Measurements from ENCODE around the gene MAGI2. TPM values are rescaled to one million over a fixed set of nuclear protein-coding genes. Genes with fewer than 3 reads are reported as not detected.

The MAGI2 gene
- total RNA-seq, 2 experiments from 2014 or later, result 0.03 to 0.17 TPM

GRCh38 chr7:79398138-79398749, 55.2 kb downstream of the MAGI2 start:
- no peaks in the 10 kb centered on the region for H3K9me3 ChIP-seq (ENCODE audit: low read length)
- intact Hi-C loops (cut with micrococcal nuclease; ENCODE audit: unreplicated experiment), result no loop called here
- no TSS peak for BruUV-seq (replicated peaks)
- no peak overlapping the region for H3K4me2 ChIP-seq (ENCODE audit: low read length)
- no peaks in the 10 kb centered on the region for H3K79me2 ChIP-seq (ENCODE audit: insufficient read depth, low read depth, low read length)
- H3K4me3 ChIP-seq (ENCODE audit: low read depth, low read length, poor library complexity, severe bottlenecking), result no peak overlapping the region
- CTCF ChIA-PET (ENCODE audit: unreplicated experiment), result no interaction called here
- no peak overlapping the region for H3K27ac ChIP-seq (ENCODE audit: low read depth, low read length, poor library complexity, severe bottlenecking)
- H3K9me2 ChIP-seq (ENCODE audit: insufficient read depth, low read length), result no peaks in the 10 kb centered on the region
- H3K36me3 ChIP-seq (ENCODE audit: insufficient read depth, low read length), result no peaks in the 10 kb centered on the region
- POLR2A ChIA-PET, result no interaction called here
- no peak for DNase-seq (ENCODE audit: low spot score)
- TF ChIP-seq EZH2phosphoT487 (IDR thresholded peaks at IDR 0.05; ENCODE audit: borderline replicate concordance, low read depth, low read length) (no peak), CTCF (conservative IDR thresholded peaks at IDR 0.05; ENCODE audit: low read length) (no peak)
- no peak overlapping the region for H2AFZ ChIP-seq (ENCODE audit: low read length)
- H3K4me1 ChIP-seq (ENCODE audit: insufficient read depth, low read length, poor library complexity, severe bottlenecking), result no peaks in the 10 kb centered on the region
- H4K20me1 ChIP-seq (ENCODE audit: insufficient read depth, low read length), result no peaks in the 10 kb centered on the region

- no peak for TF ChIP-seq CTCF (conservative IDR thresholded peaks at IDR 0.05; ENCODE audit: low read length)
- no peak for TF ChIP-seq EZH2phosphoT487 (IDR thresholded peaks at IDR 0.05; ENCODE audit: borderline replicate concordance, low read depth, low read length)
- Histone ChIP-seq H3K4me3 (ENCODE audit: low read depth, low read length, poor library complexity, severe bottlenecking) (no peak overlapping the region), H3K36me3 (ENCODE audit: insufficient read depth, low read length) (no peaks in the 10 kb centered on the region), H3K4me2 (ENCODE audit: low read length) (no peak overlapping the region), H2AFZ (ENCODE audit: low read length) (no peak overlapping the region), H3K9me3 (ENCODE audit: low read length) (no peaks in the 10 kb centered on the region), H3K4me1 (ENCODE audit: insufficient read depth, low read length, poor library complexity, severe bottlenecking) (no peaks in the 10 kb centered on the region), H4K20me1 (ENCODE audit: insufficient read depth, low read length) (no peaks in the 10 kb centered on the region), H3K9me2 (ENCODE audit: insufficient read depth, low read length) (no peaks in the 10 kb centered on the region), H3K27ac (ENCODE audit: low read depth, low read length, poor library complexity, severe bottlenecking) (no peak overlapping the region), H3K79me2 (ENCODE audit: insufficient read depth, low read depth, low read length) (no peaks in the 10 kb centered on the region)
- intact Hi-C loops (cut with micrococcal nuclease; ENCODE audit: unreplicated experiment), result no loop called here
- DNase-seq (ENCODE audit: low spot score), result no peak
- CTCF ChIA-PET (ENCODE audit: unreplicated experiment), result no interaction called here
- POLR2A ChIA-PET, result interaction anchor here (0.6 kb wide), 1 partner anchor 905 kb away, joined by 3 read pairs; no protein-coding TSS in a partner anchor
- BruUV-seq (replicated peaks), result no TSS peak
Measured at GRCh38 chr7:79386688-79387422, 66.6 kb downstream of the MAGI2 start.

DNA sequence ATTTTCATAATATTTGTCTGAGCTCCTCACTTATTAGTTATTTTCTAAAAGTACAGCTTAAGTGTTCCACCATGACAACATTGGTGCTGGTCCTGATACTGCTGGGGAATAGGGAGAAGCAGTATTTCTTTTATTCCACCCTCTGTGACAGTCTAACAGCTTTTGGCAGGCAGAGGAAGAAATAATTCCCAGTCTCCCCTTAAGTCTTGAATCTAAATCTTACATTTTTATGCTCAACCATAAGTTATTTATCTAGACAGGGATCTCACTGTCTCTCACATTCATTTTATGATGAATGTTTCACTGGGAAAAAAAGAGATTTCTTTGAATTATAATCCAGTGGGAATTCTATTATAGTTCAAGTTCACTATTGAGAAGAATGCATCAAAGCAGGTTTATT, 71.5 kb downstream of the MAGI2 start:
- no peak overlapping the region for H2AFZ ChIP-seq (ENCODE audit: low read length)
- H4K20me1 ChIP-seq (ENCODE audit: insufficient read depth, low read length), result no peaks in the 10 kb centered on the region
- BruUV-seq (replicated peaks), result no TSS peak
- H3K4me1 ChIP-seq (ENCODE audit: insufficient read depth, low read length, poor library complexity, severe bottlenecking), result no peaks in the 10 kb centered on the region
- H3K4me3 ChIP-seq (ENCODE audit: low read depth, low read length, poor library complexity, severe bottlenecking), result no peak overlapping the region
- DNase-seq (ENCODE audit: low spot score), result no peak
- TF ChIP-seq EZH2phosphoT487 (IDR thresholded peaks at IDR 0.05; ENCODE audit: borderline replicate concordance, low read depth, low read length), result no peak
- no peak for TF ChIP-seq CTCF (conservative IDR thresholded peaks at IDR 0.05; ENCODE audit: low read length)
- no peaks in the 10 kb centered on the region for H3K9me3 ChIP-seq (ENCODE audit: low read length)
- H3K9me2 ChIP-seq (ENCODE audit: insufficient read depth, low read length), result no peaks in the 10 kb centered on the region
- ChIA-PET POLR2A (no interaction called here), CTCF (ENCODE audit: unreplicated experiment) (no interaction called here)
- no peak overlapping the region for H3K4me2 ChIP-seq (ENCODE audit: low read length)
- intact Hi-C loops (cut with micrococcal nuclease; ENCODE audit: unreplicated experiment), result no loop called here
- H3K27ac ChIP-seq (ENCODE audit: low read depth, low read length, poor library complexity, severe bottlenecking), result no peak overlapping the region
- H3K79me2 ChIP-seq (ENCODE audit: insufficient read depth, low read depth, low read length), result no peaks in the 10 kb centered on the region
- no peaks in the 10 kb centered on the region for H3K36me3 ChIP-seq (ENCODE audit: insufficient read depth, low read length)
